Cardiac fibroblast (primary cell): ENCODE results near the gene FCN1.

Experiments used
- DNase-seq, 2 donors: peaks; one replicate each; pipeline versions ENCODE4 v3.0.0 to v3.0.0-alpha.2; 2010; ENCODE audit warnings: low read depth in 2 of 2
- H3K4me3 ChIP-seq, 2 donors: replicated peaks in 1 of 2; 1 replicate in 1 of 2; 2 replicates in 1 of 2; pipeline ENCODE4 v1.5.1; 2011; ENCODE audit warnings: low read depth in 2 of 2, low read length in 2 of 2, mild to moderate bottlenecking in 2 of 2, moderate library complexity in 1 of 2
- CTCF ChIP-seq: IDR thresholded peaks from one replicate; pipeline ENCODE4 v1.5.1; 2011; ENCODE audit warnings: low read depth, mild to moderate bottlenecking, low read length, inconsistent platforms

Gene FCN1

DNA sequence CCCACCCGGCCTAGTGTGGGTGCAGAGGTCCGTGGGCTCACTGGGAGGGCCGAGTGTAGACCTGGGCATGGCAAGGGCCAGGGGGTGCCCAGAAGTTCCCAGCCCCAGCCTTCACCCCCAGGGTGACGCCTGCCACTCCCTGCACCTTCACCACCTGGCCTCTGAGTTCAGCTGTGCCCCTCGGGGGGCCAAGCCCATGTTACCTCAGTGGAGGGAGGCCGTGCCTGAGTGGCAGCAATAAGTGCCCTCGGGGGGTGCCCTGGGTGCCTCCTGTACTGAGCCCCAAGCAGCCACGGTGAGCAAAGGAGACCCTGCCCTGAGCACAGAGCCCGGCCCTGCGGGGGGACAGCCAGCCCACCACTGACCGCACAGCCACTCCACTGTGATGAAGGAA lies 47.4 kb downstream of the FCN1 start:
- no peak for DNase-seq

DNA sequence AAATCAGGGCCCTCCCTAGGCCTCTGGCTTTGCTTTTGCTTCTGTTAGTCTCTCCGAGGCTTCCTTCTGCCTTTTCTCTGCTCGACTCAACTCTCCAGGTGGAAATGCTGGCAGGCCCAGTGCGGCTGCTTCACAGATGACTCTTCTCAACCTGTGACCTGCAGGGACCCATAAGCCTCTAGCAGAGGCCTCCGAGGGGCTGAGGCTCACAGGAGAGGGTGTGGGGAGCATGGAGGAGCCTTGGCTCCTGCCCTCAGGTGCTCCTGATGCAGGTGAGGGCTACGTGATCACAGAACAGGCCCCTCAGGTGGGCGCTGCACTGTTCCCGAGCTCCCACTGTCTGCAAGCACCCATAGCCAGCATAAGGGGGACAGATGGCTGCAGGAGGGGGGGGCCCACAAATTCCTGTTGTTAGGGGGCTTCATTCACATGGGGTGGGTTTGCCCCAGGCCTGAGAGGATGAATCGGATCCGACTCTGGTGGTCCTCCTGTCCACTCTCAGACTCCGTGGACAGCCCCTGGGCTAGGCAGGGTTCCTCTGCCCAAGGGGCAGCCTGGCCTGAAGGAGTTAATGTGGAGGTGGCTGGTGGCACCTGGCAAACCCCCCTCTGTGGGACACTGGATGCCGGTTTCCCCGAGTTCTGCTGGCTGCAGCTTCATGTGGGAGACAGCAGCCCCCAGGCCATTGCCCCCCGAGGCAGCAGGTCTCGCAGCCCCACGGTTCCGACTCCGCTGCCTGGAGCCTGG lies 48.0 kb downstream of the FCN1 start:
- no peak for TF ChIP-seq CTCF
- no peak for DNase-seq
- H3K4me3 ChIP-seq: no peak overlapping the region

More for the DNA sequence above, 47.4 kb downstream of the FCN1 start:
- no peak overlapping the region for H3K4me3 ChIP-seq
- TF ChIP-seq CTCF: no peak

DNA sequence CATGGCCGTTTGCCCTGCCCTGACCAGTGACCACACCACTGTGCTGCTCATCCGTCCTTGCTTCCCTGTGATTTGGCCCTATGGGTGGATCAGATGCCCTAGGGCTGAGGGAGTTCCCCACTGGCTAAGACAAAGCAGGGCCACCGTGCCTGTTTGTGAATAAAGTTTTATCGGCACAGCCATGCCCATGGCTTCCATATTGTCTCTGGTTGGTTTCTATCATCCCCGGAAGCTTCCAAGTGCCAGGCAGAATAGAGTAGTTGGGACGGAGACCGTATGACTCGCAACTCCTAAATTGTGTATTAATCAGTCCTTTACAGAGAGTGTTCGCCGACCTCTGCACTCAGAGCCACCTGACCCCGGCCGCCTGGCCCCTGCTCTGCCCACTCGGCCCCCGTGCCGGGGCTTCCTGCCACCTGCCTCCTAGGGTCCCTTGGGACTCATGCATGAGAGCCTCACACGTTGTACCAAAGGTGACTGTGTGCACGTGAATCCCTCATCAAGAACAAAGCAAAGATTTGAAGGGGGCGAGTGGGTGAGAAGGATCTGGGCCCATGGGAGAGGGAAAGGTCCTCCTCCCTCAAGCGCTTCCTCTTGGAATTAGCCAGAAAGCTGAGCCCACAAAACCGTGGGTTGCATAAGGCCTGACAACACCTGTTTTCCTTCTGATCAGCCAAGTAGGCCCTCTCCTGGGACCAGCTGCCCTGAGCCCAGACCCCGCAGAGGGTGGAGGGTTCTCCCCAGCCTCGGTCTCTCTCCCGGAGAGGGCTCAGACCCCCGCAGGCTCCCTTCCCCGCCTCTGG lies 48.8 kb downstream of the FCN1 start:
- no peak for DNase-seq
- TF ChIP-seq CTCF: no peak
- H3K4me3 ChIP-seq: no peak overlapping the region

- H3K4me3 ChIP-seq: no peak overlapping the region
- DNase-seq: no peak
- TF ChIP-seq CTCF: no peak
Measured at GRCh38 chr9:134867917-134868750, 49.6 kb downstream of the FCN1 start.

DNA sequence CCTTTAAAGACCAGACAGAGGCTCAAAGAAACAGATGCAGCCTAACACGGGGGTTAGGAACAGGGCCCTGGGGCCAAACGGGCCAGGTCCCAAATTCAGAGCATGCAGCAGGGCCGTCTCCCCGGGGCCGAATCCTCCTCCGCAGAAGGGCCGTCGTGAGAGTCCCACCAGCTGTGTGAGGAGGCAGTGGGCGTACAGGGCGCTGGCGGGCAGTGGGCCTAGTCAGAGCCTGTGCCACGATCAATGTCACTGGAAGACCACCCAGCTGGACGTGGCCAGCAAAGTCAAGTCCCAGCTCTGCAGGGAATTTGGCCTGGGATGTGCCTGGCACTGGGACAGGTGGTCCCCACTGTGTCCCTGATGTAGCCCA lies 52.9 kb downstream of the FCN1 start:
- no peak for TF ChIP-seq CTCF
- DNase-seq: no peak
- no peak overlapping the region for H3K4me3 ChIP-seq

GRCh38 chr9:134863941-134864820 lies 53.5 kb downstream of the FCN1 start:
- peak in 1 of 2 donors; percentile 23 for DNase-seq
- H3K4me3 ChIP-seq: no peak overlapping the region
- no peak for TF ChIP-seq CTCF
